Endothelial cell of umbilical vein (primary cell): ENCODE measurements around the gene LYRM4. TPM values are rescaled to one million over a fixed set of nuclear protein-coding genes. Genes with fewer than 3 reads are reported as not detected.

Source experiments
- BruUV-seq: library from RNA; stranded (reverse); fragments of 400-500 nt; replicated peaks from 2 replicates; lab custom pipeline; 2021; lab: Mats Ljungman, UMichigan
- CTCF ChIA-PET: fragments of 300-600, 350-600 bp; sonication (Branson Sonifier 250); formaldehyde crosslinking; loops from one replicate; lab custom pipeline; 2021; ENCODE audit warnings: antibody characterized with exemption, inconsistent platforms; lab: Charles Lee
- POLR2A ChIA-PET: fragments of 300-600, 350-600 bp; sonication (Branson Sonifier 250); formaldehyde crosslinking; loops from one replicate; lab custom pipeline; 2021; ENCODE audit warnings: antibody characterized with exemption, inconsistent platforms; lab: Charles Lee
- DNase-seq: peaks from one replicate; pipeline ENCODE4 v3.0.0-alpha.2; 2011; ENCODE audit warnings: low read depth, low spot score
- FAIRE-seq: peaks from 2 replicates; lab custom pipeline; 2011; peaks lifted over from hg19 to GRCh38; lab: Jason Lieb, UNC
- H2AFZ ChIP-seq: 2 replicates; pipeline ENCODE4 v1.6.0; 2012; ENCODE audit warnings: low read depth, low read length, control low read depth, inconsistent platforms
- H3K27ac ChIP-seq: 2 replicates; pipeline ENCODE4 v1.5.1; 2011; ENCODE audit warnings: low read depth, mild to moderate bottlenecking, control low read depth, low read length, moderate library complexity; ENCODE audit not compliant: insufficient read depth
- H3K27me3 ChIP-seq, 2 experiments: 2 replicates each; pipeline versions ENCODE4 v1.6.0 to v1.6.1; 2011; ENCODE audit warnings: low read length in 2 of 2, mixed read lengths in 1 of 2; ENCODE audit not compliant: control insufficient read depth in 2 of 2, insufficient read depth in 2 of 2
- H3K36me3 ChIP-seq, 2 experiments: 2 replicates in 1 of 2; 3 replicates in 1 of 2; pipeline ENCODE4 v1.5.1; 2011; ENCODE audit warnings: low read length in 2 of 2, mild to moderate bottlenecking in 1 of 2, moderate library complexity in 1 of 2; ENCODE audit not compliant: control insufficient read depth in 2 of 2, insufficient read depth in 2 of 2; ENCODE audit errors: extremely low read depth in 1 of 2
- H3K4me1 ChIP-seq: 3 replicates; pipeline ENCODE4 v1.5.1; 2011; ENCODE audit warnings: mild to moderate bottlenecking, low read length; ENCODE audit not compliant: control insufficient read depth, insufficient read depth; ENCODE audit errors: extremely low read depth
- H3K4me2 ChIP-seq: 2 replicates; pipeline ENCODE4 v1.6.1; 2011; ENCODE audit warnings: low read length, control low read depth, mixed read lengths; ENCODE audit not compliant: insufficient read depth
- H3K4me3 ChIP-seq, 3 experiments: fragments of 200-600 bp in 1 of 3; sonication (generic), shearing (Covaris generic) in 1 of 3; replicated peaks in 1 of 3; 2 replicates each; pipeline ENCODE4 v1.5.1; 2011 to 2016; ENCODE audit warnings: control low read depth in 3 of 3, low read length in 3 of 3, mild to moderate bottlenecking in 2 of 3, inconsistent platforms in 1 of 3, low read depth in 1 of 3, moderate library complexity in 1 of 3; ENCODE audit not compliant: insufficient read depth in 1 of 3
- H3K79me2 ChIP-seq: 2 replicates; pipeline ENCODE4 v1.6.0; 2012; ENCODE audit warnings: low read length, inconsistent platforms; ENCODE audit not compliant: control insufficient read depth, insufficient read depth
- H3K9ac ChIP-seq: replicated peaks from 2 replicates; pipeline ENCODE3; 2011; ENCODE audit warnings: low read length, control low read depth; ENCODE audit not compliant: insufficient read depth; ENCODE audit errors: extremely low read depth
- H3K9me1 ChIP-seq: replicated peaks from 3 replicates; pipeline ENCODE4 v1.6.0; 2011; ENCODE audit warnings: mild to moderate bottlenecking, low read length; ENCODE audit not compliant: control insufficient read depth, insufficient read depth; ENCODE audit errors: extremely low read depth
- H3K9me3 ChIP-seq: replicated peaks from 2 replicates; pipeline ENCODE4 v1.5.1; 2012; ENCODE audit warnings: low read length, inconsistent platforms; ENCODE audit not compliant: control insufficient read depth, insufficient read depth
- H4K20me1 ChIP-seq: replicated peaks from 2 replicates; pipeline ENCODE3; 2011; ENCODE audit warnings: mild to moderate bottlenecking, low read length; ENCODE audit not compliant: control insufficient read depth, insufficient read depth; ENCODE audit errors: extremely low read depth
- EZH2 ChIP-seq: IDR thresholded peaks from 2 replicates; pipeline ENCODE4 v1.6.1; 2012; ENCODE audit warnings: borderline replicate concordance, low read depth, mild to moderate bottlenecking, moderate library complexity, low read length, inconsistent platforms; ENCODE audit not compliant: severe bottlenecking
- JUN ChIP-seq: IDR thresholded peaks from 2 replicates; pipeline ENCODE4 v1.6.1; 2011; ENCODE audit warnings: borderline replicate concordance, low read depth; ENCODE audit not compliant: insufficient read length, insufficient read depth
- MYC ChIP-seq: IDR thresholded peaks from one replicate; pipeline ENCODE4 v1.6.1; 2011; ENCODE audit warnings: mild to moderate bottlenecking, low read depth, low read length
- POLR2A ChIP-seq: IDR thresholded peaks from 2 replicates; pipeline ENCODE4 v1.6.1; 2012; ENCODE audit warnings: low read depth, mild to moderate bottlenecking, control low read depth, low read length
- dilution Hi-C: fragments of 300-500 bp; cut with MboI; formaldehyde crosslinking; loops from one replicate; pipeline ENCODE4 v1.15.0; 2019; ENCODE audit warnings: low sequenced_read_pairs; ENCODE audit not compliant: extremely low pct_ligation_motif_present
- intact Hi-C: fragments of 100-400 bp; cut with micrococcal nuclease; formaldehyde crosslinking; loops from one replicate; pipeline ENCODE4 v1.10.0; 2022
- polyA plus RNA-seq, 4 experiments: library from polyadenylated mRNA; depleted of rRNA in 3 of 4; stranded (reverse) in 3 of 4; unstranded in 1 of 4; fragments of >200 nt; gene quantifications; 2 replicates each; pipeline versions ENCODE4 v1.2.1 to v1.2.3, GENCODE V29; 2011 to 2012; ENCODE audit warnings: missing spikeins in 1 of 4
- total RNA-seq: library from RNA; stranded (reverse); gene quantifications from 2 replicates; pipeline ENCODE4 v1.2.3, GENCODE V29; 2021
- TF ChIP-seq, protein P1 (sequence below), 2 donors: IDR thresholded peaks; 1 replicate in 1 of 2; 2 replicates in 1 of 2; pipeline ENCODE4 v1.5.1; 2011; ENCODE audit warnings: low read length in 2 of 2, mild to moderate bottlenecking in 2 of 2, moderate library complexity in 2 of 2, control low read depth in 1 of 2, inconsistent platforms in 1 of 2, low read depth in 1 of 2; ENCODE audit not compliant: insufficient read depth in 1 of 2; ENCODE audit errors: extremely low read depth in 1 of 2

LYRM4 gene
- total and polyA plus RNA-seq, 2 donors (not counting 3 experiments of a cell fraction or from before 2014, with no cell fraction given): 39.5 to 44.0 TPM

- Histone ChIP-seq H2AFZ (no peak overlapping the region), H3K9ac (no peak overlapping the region), H3K36me3 (no peaks in the 10 kb centered on the region), H4K20me1 (no peaks in the 10 kb centered on the region), H3K4me1 (no peaks in the 10 kb centered on the region), H3K4me2 (no peak overlapping the region), H3K27me3 (peaks cover 0 to 3% of the 10 kb centered on the region in 2 experiments), H3K27ac (no peak overlapping the region), H3K9me3 (no peaks in the 10 kb centered on the region), H3K4me3 (no peak overlapping the region), H3K79me2 (no peaks in the 10 kb centered on the region), H3K9me1 (no peaks in the 10 kb centered on the region)
- no peak for DNase-seq
- TF ChIP-seq, protein P1, sequence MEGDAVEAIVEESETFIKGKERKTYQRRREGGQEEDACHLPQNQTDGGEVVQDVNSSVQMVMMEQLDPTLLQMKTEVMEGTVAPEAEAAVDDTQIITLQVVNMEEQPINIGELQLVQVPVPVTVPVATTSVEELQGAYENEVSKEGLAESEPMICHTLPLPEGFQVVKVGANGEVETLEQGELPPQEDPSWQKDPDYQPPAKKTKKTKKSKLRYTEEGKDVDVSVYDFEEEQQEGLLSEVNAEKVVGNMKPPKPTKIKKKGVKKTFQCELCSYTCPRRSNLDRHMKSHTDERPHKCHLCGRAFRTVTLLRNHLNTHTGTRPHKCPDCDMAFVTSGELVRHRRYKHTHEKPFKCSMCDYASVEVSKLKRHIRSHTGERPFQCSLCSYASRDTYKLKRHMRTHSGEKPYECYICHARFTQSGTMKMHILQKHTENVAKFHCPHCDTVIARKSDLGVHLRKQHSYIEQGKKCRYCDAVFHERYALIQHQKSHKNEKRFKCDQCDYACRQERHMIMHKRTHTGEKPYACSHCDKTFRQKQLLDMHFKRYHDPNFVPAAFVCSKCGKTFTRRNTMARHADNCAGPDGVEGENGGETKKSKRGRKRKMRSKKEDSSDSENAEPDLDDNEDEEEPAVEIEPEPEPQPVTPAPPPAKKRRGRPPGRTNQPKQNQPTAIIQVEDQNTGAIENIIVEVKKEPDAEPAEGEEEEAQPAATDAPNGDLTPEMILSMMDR (IDR thresholded peaks at IDR 0.05; ENCODE audit: extremely low read depth in 1 of 2, insufficient read depth in 1 of 2, low read depth in 1 of 2, low read length in 2 of 2): no peak
- TF ChIP-seq EZH2: no peak
- dilution Hi-C loops (no loop called here), intact Hi-C loops (no loop called here)
- ChIA-PET CTCF (no interaction called here), POLR2A (no interaction called here)
- no peak for FAIRE-seq
- BruUV-seq: no TSS peak
Measured at GRCh38 chr6:5068153-5068751, 192.5 kb downstream of the LYRM4 start.

DNA sequence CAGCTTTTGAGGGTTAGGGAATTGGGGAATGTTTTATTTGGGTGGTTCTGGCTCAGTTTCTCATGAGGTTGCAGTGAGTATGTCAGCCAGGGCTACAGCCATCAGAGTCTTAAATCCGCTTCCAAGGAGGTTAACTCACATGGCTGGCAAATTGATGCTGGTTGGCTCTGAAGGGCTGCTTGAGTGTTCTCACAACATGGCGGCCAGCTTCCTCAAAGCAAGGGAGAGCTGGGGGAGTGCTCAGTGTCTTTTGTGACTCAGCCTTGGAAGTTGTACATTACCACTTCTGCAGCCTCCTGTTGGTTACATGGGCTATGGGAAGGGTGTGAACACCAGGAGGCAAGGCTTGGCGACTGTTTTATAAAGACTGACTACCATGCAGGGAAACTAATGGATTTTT is 193.4 kb downstream of the LYRM4 start:
- dilution Hi-C loops: no loop called here
- POLR2A ChIA-PET: no interaction called here

More for the DNA sequence above, 193.4 kb downstream of the LYRM4 start:
- no peak for TF ChIP-seq POLR2A
- TF ChIP-seq JUN: no peak
- no peak for TF ChIP-seq MYC
- BruUV-seq: no TSS peak
- Histone ChIP-seq H3K9me1 (no peaks in the 10 kb centered on the region), H4K20me1 (no peaks in the 10 kb centered on the region), H3K9me3 (no peaks in the 10 kb centered on the region), H3K27me3 (peaks cover 0 to 3% of the 10 kb centered on the region in 2 experiments), H3K4me1 (no peaks in the 10 kb centered on the region), H3K79me2 (no peaks in the 10 kb centered on the region), H3K36me3 (no peaks in the 10 kb centered on the region), H3K27ac (no peak overlapping the region), H3K9ac (no peak overlapping the region), H3K4me2 (no peak overlapping the region), H3K4me3 (no peak overlapping the region), H2AFZ (no peak overlapping the region)
- DNase-seq (no peak), FAIRE-seq (no peak)
- intact Hi-C loops: no loop called here
- CTCF ChIA-PET: no interaction called here
